Calu3 (cell line): ENCODE data around the gene CBLN3. TPM values are rescaled to one million over a fixed set of nuclear protein-coding genes. Genes with fewer than 3 reads are reported as not detected.
A peak's percentile ranks its signal among the peaks of the same experiment; 100 is the strongest.

Experiments
- BruUV-seq: library from RNA; stranded (reverse); fragments of 400-500 nt; replicated peaks from 2 replicates; lab custom pipeline; 2021; lab: Mats Ljungman, UMichigan
- CTCF ChIA-PET: fragments of 300-600 bp; sonication (Branson Sonifier 250); formaldehyde crosslinking; loops from one replicate; lab custom pipeline; 2022; ENCODE audit warnings: antibody characterized with exemption; lab: Charles Lee
- DNase-seq: peaks from one replicate; pipeline ENCODE4 v3.0.0; 2022
- H3K27ac Mint-ChIP-seq: one replicate; pipeline ENCODE4 v1.8.0; 2022; ENCODE audit warnings: mixed read lengths; ENCODE audit not compliant: unreplicated experiment
- H3K27me3 Mint-ChIP-seq: one replicate; pipeline ENCODE4 v1.8.0; 2022; ENCODE audit warnings: mixed read lengths; ENCODE audit not compliant: unreplicated experiment
- H3K36me3 Mint-ChIP-seq: one replicate; pipeline ENCODE4 v1.8.0; 2022; ENCODE audit warnings: mild to moderate bottlenecking, moderate library complexity, mixed read lengths; ENCODE audit not compliant: insufficient read depth, unreplicated experiment
- H3K4me1 Mint-ChIP-seq: one replicate; pipeline ENCODE4 v1.8.0; 2022; ENCODE audit warnings: mild to moderate bottlenecking, low read depth, mixed read lengths; ENCODE audit not compliant: unreplicated experiment
- H3K4me3 Mint-ChIP-seq: one replicate; pipeline ENCODE4 v1.8.0; 2022; ENCODE audit warnings: mild to moderate bottlenecking, low read depth, moderate library complexity, mixed read lengths; ENCODE audit not compliant: unreplicated experiment
- H3K9me3 Mint-ChIP-seq: one replicate; pipeline ENCODE4 v1.8.0; 2022; ENCODE audit warnings: low read depth, mixed read lengths; ENCODE audit not compliant: unreplicated experiment
- CTCF ChIP-seq: fragments of 200-600 bp; IDR thresholded peaks from one replicate; pipeline ENCODE4 v1.8.0; 2022; ENCODE audit warnings: antibody characterized with exemption; ENCODE audit not compliant: unreplicated experiment
- intact Hi-C: fragments of 100-400 bp; cut with micrococcal nuclease; formaldehyde crosslinking; loops from one replicate; pipeline ENCODE4 v1.10.0; 2022; ENCODE audit not compliant: unreplicated experiment
- total RNA-seq: library from RNA; stranded (reverse); gene quantifications from 2 replicates; pipeline ENCODE4 v1.2.3, GENCODE V29; 2022

The CBLN3 gene
- total RNA-seq, 1 experiment from 2014 or later, result 0.99 TPM

- no peak for TF ChIP-seq CTCF
- DNase-seq, result no peak
- no TSS peak for BruUV-seq
- peaks cover 70% of the 10 kb centered on the region for H3K36me3 Mint-ChIP-seq
- CTCF ChIA-PET, result interaction anchor here (1.8 to 3.9 kb wide), 2 partner anchors 72 to 104 kb away, joined by 9 to 22 read pairs; partner anchors contain the start of gene ADCY4
- intact Hi-C loops, result no loop called here
- no peaks in the 10 kb centered on the region for H3K4me1 Mint-ChIP-seq
- no peaks in the 10 kb centered on the region for H3K9me3 Mint-ChIP-seq
- H3K4me3 Mint-ChIP-seq, result no peak overlapping the region
- no peak overlapping the region for H3K27ac Mint-ChIP-seq
- H3K27me3 Mint-ChIP-seq, result no peaks in the 10 kb centered on the region
Observed at GRCh38 chr14:24437736-24438067, 8.2 kb upstream of the CBLN3 start.

- DNase-seq, result no peak
- no peak overlapping the region for H3K27ac Mint-ChIP-seq
- CTCF ChIA-PET, result interaction anchor here (0.6 to 3.9 kb wide), 4 partner anchors 41 to 110 kb away, joined by 3 to 22 read pairs (median 8); partner anchors contain the start of gene ADCY4
- no peak overlapping the region for H3K4me3 Mint-ChIP-seq
- no TSS peak for BruUV-seq
- TF ChIP-seq CTCF, result peak; percentile 5
- intact Hi-C loops, result no loop called here
- peaks cover 67% of the 10 kb centered on the region for H3K36me3 Mint-ChIP-seq
- H3K4me1 Mint-ChIP-seq, result peaks cover under 1% of the 10 kb centered on the region
- no peaks in the 10 kb centered on the region for H3K27me3 Mint-ChIP-seq
- no peaks in the 10 kb centered on the region for H3K9me3 Mint-ChIP-seq
Observed at GRCh38 chr14:24437020-24437735, 7.7 kb upstream of the CBLN3 start.

- TF ChIP-seq CTCF, result peak; percentile 40
- intact Hi-C loops, result loop anchor here (1.0 kb wide), 2 partner anchors 103 to 108 kb away; no protein-coding TSS in a partner anchor
- Mint-ChIP-seq H3K4me3 (no peak overlapping the region), H3K27me3 (no peaks in the 10 kb centered on the region), H3K36me3 (peaks cover 66% of the 10 kb centered on the region), H3K27ac (no peak overlapping the region), H3K9me3 (no peaks in the 10 kb centered on the region), H3K4me1 (peaks cover 8% of the 10 kb centered on the region)
- peak; percentile 41 for DNase-seq
- no TSS peak for BruUV-seq
- CTCF ChIA-PET, result interaction anchor here (0.6 to 3.9 kb wide), 5 partner anchors 41 to 110 kb away, joined by 3 to 22 read pairs (median 7); partner anchors contain the start of gene ADCY4
Observed at GRCh38 chr14:24436355-24437019, 7.0 kb upstream of the CBLN3 start.

GRCh38 chr14:24435998-24436354, 6.5 kb upstream of the CBLN3 start:
- no peak for DNase-seq
- no TSS peak for BruUV-seq
- no peak overlapping the region for H3K4me3 Mint-ChIP-seq
- CTCF ChIA-PET, result interaction anchor here (0.5 to 3.9 kb wide), 3 partner anchors 44 to 224 kb away, joined by 4 to 22 read pairs (median 5); partner anchors contain the start of gene ADCY4
- intact Hi-C loops, result loop anchor here (1.0 kb wide), 2 partner anchors 103 to 108 kb away; no protein-coding TSS in a partner anchor
- peaks cover 12% of the 10 kb centered on the region for H3K4me1 Mint-ChIP-seq
- H3K27ac Mint-ChIP-seq, result no peak overlapping the region
- H3K9me3 Mint-ChIP-seq, result no peaks in the 10 kb centered on the region
- H3K36me3 Mint-ChIP-seq, result peaks cover 71% of the 10 kb centered on the region
- TF ChIP-seq CTCF, result no peak
- no peaks in the 10 kb centered on the region for H3K27me3 Mint-ChIP-seq
